DMS 273 (cell line): Measurements from ENCODE around the gene UAP1L1.
"Not testable (repeated sequence)": the region's sequence is repeated elsewhere in the genome, so short reads cannot be mapped to it uniquely, and the experiment has no call there.

Experiments
- DNase-seq: peaks from one replicate; lab custom pipeline; 2025; ENCODE audit not compliant: unreplicated experiment; lab: John Stamatoyannopoulos, UW

UAP1L1 gene

DNA sequence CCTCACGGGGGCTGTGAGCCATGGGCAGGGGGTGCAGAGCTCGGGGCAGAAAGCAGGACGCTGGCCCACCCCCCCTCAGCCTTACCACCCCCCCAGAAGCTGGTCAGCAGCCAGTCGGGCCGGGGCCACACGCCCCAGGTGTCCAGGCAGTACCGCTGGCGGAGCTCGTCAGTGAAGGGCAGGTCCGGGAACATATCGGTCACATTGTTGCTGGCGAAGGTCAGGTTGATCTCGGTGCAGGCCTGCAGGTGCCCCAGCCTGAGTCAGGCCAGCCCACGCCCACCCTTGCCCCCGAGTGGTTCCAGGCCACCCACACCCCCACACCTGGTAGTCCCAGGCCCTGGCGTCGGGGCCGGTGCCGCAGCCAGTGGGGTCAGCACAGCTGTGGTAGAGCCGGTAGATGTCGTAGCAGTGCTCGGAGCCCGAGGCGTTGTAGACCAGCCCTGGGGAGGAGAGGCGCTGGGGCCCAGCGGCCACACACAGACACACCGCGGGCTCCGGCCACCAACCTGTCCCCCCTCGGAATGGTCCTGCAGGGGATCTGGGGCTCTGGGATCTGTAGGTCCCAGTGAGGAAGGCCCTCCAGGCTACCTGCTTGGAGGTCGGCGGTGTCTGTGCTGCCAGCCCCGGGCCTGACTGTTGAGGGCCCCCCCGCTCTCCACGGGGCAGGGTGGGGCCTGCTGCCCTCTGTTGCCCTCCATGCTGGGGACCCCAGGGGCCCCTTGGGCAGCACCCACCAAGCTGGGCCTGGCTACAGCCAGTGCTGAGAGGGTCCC, 34.7 kb downstream of the UAP1L1 start:
- DNase-seq: no peak

- no peak for DNase-seq
Measured at GRCh38 chr9:137112564-137113384, 35.5 kb downstream of the UAP1L1 start.

DNA sequence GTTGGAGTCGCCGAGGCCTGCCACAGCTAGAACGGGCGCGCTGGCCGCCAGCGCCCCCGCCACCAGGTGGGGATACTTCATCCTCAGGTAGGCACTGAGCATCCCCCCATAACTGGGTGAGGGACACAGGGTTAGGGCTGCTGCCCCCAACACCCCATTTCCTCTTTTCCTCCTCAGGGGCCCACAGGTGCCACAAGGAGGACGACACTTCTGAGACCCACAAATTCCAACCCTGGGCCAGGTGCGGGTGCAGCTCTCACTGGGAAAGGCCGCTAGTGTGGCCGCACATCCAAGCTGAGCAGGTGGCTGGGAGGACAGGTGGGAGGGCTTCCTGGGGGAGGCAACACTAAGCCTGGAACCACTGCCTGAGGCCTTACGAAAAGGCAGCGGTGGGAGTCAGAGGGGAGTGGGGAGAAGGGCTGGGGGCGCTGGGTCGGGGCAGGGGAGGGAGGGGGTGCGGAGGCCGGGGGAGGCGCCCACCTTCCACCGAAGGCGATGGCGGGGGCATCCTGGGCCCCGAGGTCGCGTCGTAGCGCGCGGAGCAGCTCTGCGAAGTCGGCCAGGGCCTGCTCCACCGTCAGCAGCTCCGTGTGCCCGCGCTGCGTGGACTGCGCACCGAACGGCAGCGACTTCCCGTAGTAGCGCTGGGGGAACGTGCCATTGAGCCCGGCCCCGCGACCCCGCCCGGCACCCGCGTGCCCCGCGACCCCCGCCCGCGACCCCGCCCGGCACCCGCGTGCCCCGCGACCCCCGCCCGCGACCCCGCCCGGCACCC, 36.3 kb downstream of the UAP1L1 start:
- no peak for DNase-seq

DNA sequence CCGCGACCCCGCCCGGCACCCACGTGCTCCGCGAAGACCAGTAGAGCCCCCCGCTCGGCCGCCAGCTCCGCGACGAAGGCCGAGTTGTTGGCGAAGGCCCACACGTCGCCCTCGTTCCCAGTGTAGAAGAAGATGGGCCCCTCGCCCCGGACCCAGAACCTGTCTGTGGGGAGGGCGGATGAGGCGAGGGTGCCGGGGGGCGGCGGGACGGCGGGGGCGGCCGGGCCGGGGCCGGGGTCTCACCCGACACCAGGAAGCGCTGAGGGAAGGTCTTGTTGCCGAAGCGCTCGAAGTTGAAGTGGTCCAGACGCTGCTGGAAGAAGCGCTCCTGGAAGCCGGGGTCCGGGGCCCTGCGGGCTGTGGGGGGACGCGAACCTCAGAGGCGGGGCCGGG, 36.9 kb downstream of the UAP1L1 start:
- no peak for DNase-seq

- peak; percentile 76 for DNase-seq
Measured at GRCh38 chr9:137114613-137115393, 37.5 kb downstream of the UAP1L1 start, which contains the start of gene DPP7. Gene DPP7, minus strand, starts transcription at chr9:137114733. Its CDS starts 20 bp downstream, at chr9:137114713.

DNA sequence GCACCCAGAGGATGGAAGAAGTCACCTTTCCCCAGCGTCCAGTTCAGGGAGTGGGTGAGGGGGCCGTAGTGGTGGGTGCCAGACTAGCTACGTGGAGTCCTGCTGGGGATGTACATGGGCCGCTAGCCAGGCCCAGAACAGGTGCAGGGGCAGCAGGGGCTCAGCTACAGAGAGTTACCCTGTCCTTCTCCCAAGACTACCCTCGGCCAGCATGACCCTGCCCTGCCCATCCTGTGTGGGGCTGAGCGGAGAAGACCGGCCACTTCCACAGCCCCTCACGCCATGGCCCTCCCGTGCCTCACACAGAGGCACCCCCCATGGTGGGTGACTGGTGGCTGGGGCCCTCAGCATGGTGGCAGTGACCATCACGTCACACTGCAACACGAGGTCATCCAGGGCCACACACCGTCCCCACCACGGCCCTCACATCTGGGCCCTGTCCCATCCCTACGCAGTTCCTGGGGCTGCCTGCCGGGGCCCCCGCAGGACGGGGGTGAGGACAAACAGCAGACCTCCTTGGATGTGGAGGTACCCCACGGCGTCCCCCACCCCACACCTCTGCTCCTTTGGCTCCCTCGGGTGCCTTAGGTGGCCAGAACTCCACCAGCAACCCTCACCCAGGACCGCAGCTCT, 38.2 kb downstream of the UAP1L1 start:
- DNase-seq: no peak

- DNase-seq: no peak
Measured at GRCh38 chr9:137116027-137116507, 38.8 kb downstream of the UAP1L1 start.

DNA sequence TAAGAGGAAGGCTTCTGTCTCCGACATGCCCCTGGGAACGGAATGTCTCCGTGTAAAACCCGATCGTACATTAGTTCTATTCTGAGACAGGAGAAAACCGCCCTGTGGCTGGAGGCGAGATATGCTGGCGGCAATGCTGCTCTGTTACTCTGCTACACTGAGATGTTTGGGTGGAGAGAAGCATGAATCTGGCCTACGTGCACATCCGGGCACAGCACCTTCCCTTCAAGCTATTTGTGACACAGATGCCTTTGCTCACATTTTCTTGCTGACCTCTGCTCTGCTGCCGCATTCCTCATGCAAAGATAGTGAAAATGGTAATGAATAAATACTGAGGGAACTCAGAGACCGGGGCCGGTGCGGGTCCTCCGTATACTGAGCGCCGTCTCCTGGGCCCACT, 39.4 kb downstream of the UAP1L1 start:
- DNase-seq: no peak

DNA sequence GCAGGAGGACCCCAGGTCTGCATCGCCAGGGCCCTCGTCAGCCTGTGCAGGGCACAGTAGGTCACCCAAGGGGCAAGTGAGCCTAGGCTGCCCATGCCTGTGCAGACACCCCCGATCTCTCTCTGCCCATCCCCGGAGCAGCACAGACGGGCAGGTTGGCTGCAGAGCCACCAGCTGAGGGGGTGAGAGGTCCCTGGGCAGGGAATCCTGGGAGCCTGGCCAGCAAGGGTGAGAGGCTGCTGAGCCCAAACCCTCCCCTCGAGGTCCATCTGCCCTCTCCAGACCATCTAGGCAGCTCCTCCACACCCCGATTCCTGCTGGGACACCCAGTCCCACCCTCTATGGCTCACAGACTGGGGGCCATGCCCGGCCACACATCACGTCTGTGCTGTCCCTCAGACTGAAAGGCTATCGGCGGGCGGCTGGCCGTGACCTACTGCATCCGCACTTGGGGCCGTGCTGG, 40.0 kb downstream of the UAP1L1 start:
- no peak for DNase-seq

GRCh38 chr9:137118092-137118603, 40.8 kb downstream of the UAP1L1 start:
- not testable (repeated sequence) for DNase-seq

GRCh38 chr9:137121927-137122795, 44.8 kb downstream of the UAP1L1 start:
- not testable (repeated sequence) for DNase-seq

GRCh38 chr9:137122796-137123467, 45.6 kb downstream of the UAP1L1 start:
- DNase-seq: not testable (repeated sequence)

DNA sequence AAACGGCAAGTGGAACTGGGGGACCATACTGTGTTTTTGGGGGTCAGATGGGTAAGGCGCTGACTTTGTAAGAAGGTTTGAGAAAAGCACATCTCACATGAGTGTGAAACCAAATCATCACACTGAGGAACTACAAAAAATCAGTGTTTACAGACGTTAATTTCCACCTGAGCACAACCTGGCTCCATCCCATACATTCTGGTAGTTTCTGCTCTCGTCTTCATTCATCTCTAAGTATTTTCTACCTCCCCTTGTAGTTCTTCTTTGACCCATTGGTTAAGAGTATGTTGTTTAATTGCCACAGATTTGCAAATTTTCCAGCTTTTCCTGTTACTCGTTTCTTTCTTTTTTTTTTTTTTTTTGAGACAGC, 46.1 kb downstream of the UAP1L1 start:
- no peak for DNase-seq

DNA sequence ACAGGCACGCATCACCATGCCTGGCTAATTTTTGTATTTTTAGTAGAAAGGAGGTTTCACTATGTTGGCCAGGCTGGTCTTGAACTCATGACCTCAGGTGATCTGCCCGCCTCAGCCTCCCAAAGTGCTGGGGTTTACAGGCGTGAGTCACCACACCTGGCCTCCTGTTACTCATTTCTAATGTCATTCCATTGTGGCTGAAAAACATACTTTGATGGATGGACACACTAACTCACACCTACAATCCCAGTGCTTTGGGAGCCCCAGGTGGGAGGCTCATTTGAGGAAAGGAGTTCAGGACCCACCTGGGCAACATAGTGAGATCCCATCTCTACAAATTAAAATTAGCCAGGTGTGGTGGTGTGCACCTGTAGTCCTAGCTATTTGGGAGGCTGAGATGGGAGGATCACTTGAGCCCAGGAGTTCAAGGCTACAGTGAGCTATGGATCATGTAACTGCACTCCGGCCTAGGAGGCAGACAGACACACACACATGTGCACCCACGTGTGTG, 46.7 kb downstream of the UAP1L1 start:
- not testable (repeated sequence) for DNase-seq

DNA sequence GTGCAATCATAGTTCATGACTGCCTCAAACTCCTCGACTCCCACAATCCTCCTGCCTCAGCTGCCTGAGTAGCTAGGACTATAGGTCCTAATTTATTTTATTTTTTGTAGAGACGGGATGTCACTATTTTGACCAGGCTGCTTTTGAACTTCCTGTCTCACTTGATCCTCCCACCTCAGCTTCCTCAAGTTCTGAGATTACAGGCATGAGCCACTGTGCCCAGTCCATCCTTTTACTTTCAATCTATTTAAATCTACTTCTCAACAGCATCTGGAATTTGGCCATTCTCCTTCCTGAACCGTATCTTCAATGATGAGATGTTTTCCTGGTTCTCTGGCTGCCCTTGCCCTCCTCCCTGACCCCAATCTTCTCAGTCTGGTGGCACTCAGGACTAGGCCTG, 49.5 kb downstream of the UAP1L1 start:
- no peak for DNase-seq

DNA sequence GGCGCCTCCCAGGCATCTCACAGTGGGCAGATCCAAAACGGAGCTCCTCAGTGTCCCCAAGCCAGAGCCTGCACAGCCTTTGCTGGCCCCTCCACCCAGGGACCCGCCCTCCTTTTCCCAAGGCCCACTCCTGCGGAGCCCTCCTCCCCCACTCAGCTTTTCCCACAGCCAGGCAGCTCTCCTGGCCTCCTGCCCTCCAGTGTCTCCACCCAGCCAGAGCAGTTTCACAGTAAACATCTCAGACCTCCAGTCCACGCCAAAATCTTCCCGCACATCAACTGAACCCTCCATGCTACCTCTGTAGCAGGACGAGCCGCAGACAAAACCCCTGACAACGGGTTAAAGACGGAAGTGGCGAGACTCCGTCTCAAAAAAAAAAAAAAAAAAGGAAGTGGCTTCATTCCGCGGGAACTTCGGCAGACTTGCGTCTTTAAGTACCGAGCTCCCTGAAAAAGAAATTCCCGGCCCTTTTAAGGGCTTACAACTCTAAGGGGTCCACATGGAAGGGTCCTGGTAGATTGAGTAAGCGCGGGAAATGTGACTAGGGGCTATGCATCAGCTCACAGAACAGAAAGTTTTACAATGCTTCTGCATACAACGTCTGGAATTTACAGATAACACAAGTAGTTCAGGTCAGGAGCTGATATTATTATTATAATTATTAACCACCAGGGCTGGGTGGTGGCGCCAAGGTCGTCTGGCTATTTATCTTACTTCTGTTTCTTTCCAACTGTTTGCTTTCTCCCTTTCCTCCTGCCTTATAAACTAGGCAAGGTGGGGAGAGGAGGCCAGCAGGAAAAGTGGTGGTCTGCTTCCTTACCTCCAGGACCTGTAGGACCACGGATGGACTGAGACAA, 50.2 kb downstream of the UAP1L1 start:
- no peak for DNase-seq
